ENCODE measurements around the gene CFAP58.

Gene CFAP58

GRCh38 chr10:104334561-104334960 is 19.1 kb upstream of the CFAP58 start:
- no peak for DNase-seq (ENCODE audit: low read depth in 2 of 2)

GRCh38 chr10:104334965-104335650 is 18.5 kb upstream of the CFAP58 start:
- no peak for DNase-seq (ENCODE audit: low read depth in 2 of 2)

- no peak for DNase-seq (ENCODE audit: low read depth in 2 of 2)
Observed at GRCh38 chr10:104336821-104337467, 16.7 kb upstream of the CFAP58 start.

GRCh38 chr10:104337521-104337984 is 16.1 kb upstream of the CFAP58 start:
- DNase-seq (ENCODE audit: low read depth in 2 of 2): no peak

DNA sequence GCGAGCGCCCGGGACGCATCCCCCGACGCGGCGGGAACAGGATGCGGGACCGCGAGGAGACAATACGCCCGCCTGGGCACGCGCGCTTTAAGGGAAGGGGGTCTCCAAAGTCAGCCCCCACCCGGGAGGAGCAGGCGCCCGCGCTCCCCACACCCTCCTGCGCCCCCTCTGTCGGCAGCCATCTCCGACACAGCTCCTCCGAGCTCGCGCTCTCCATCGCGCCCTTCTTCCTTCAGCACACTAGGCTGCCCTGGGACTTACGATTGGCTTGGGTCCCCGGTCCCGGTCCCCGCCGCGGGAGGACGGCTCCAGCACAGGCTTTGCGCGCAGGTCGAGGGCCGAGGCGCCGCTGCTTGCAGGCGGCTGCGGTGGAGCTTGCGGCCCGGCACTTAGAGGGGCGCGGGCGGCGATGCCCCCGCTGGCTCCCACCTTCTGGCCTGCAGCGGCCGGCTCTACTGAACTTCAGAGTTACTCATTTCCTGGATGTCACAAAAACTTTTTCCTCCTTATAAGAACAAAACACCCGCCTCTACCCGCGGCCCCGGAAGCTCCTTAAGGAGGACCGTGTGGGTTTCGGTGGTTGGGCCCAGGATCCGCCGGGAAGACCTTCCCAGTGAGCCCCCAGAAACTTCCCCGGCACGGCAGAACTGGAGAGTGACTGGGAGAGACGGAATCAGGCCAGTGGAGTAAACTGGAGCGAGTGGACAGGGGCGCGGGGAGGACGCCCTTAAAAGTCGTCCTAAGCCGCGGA is 15.5 kb upstream of the CFAP58 start, which contains the start of gene ITPRIP:
ITPRIP (minus strand) TSS at position 481 of the 751 bp plus-strand sequence. CDS start 22,414 bp downstream, outside the sequence.
- DNase-seq (ENCODE audit: low read depth in 2 of 2): peak; percentile 56 to 72

DNA sequence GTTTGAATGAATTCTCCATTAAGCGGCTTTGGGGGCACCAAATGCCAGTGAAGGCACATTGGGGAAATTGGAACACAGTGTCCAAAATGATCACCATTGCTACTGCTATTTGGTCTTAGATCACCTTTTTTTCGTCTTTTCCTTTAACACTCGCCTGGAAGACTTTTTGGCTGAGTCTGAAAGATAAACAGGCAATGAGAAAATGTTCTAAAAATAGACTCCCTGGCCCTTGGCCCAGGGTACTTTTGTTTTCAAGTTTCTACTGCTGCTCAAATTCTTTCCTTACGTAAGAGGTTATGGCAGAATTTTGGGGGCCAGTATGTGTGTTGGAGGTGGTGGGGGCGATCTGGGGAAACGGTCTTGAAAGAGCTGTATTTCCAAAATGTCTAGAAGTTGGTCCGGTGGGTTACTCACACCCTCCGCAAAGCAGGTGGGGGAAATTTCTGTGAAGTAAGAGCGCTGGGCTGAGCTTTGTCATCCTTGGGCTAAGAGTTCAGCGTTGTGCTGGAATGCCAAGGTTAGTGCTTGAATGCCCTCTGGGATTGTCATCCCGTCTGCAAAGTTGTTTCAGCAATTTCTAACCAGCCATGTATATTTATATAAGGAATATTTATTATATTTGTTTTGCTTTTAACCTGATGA is 14.0 kb upstream of the CFAP58 start:
- DNase-seq (ENCODE audit: low read depth in 2 of 2): no peak

DNA sequence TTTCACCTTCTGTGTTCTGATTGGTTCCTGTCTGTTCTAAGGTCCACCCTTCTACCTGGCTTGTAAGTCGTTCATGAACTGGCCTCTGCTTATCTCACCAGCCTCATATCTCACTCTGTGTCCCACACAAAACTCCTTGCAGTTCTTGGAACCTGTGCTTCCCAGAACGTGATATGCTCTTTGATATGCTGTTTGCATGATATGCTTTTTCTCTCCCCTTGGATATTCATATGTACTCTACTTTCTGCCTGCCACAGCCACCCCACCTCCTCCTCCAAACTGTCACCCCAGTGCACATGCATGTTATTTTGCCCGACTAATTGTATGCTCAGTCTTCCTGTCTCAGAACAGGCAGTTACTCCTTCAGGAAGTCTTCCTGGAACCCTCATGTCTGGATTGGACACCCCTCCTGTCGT is 13.5 kb upstream of the CFAP58 start:
- no peak for DNase-seq (ENCODE audit: low read depth in 2 of 2)

- no peak for DNase-seq (ENCODE audit: low read depth in 2 of 2)
Observed at GRCh38 chr10:104340641-104341040, 13.0 kb upstream of the CFAP58 start.

- no peak for DNase-seq (ENCODE audit: low read depth in 2 of 2)
Observed at GRCh38 chr10:104342941-104343411, 10.7 kb upstream of the CFAP58 start.

DNA sequence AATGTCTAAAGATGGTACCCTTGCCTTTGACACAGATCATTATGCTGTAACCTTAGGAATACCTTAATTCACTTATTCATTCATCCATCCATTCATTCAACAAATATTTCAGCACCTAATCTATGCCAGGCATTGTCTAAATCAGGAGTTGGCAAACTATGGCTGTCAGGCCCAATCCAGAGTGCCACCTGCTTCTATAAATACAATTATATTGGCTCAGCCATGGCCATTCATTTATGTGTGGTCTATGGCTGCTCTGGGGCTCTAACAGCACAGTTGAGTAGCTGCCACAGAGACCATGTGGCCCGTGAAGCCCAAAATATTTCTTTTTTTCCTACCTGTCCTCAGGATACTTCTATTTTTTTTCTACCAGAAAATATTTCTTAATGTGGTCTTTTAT is 9.4 kb upstream of the CFAP58 start:
- no peak for DNase-seq (ENCODE audit: low read depth in 2 of 2)

DNA sequence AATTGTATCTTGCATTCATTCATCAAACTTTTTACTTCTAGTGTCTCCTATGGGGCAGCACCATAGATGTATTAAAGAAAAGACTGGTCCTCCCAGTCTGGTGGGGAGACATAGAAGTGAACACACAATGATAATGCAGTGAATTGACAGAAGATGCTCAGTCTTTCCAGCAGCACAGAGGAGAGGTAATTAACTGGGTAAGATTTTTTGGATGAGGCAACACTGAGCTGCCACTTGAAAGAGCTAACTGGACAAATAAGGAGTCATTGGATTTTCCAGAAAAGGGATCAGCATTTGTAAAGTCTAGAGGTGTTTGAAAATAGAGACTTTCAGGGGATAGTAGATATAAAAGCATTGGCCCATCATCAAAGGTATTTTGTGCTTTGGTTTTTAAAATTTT is 8.1 kb upstream of the CFAP58 start:
- DNase-seq (ENCODE audit: low read depth in 2 of 2): no peak

- DNase-seq (ENCODE audit: low read depth in 2 of 2): no peak
Observed at GRCh38 chr10:104345941-104346340, 7.7 kb upstream of the CFAP58 start.

GRCh38 chr10:104347295-104348045 is 6.2 kb upstream of the CFAP58 start:
- DNase-seq (ENCODE audit: low read depth in 2 of 2): no peak

DNA sequence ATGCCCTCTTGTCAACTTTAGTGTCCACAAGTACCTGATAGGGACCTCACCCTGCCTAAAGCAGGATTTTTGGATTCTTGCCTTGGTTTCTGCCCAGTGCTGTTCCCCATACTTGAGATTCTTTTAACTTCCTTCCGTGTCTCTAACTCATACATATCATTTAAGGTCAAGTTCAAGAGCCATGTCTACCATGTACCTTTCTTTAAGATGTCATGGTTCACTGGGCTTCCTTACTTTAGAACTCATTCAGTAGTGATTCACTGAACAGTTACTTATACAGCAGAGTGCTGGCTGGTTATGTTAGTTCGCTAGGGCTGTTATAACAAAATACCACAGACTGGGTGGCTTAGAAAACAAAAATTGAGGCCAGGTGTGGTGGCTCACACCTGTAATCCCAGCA is 5.0 kb upstream of the CFAP58 start:
- DNase-seq (ENCODE audit: low read depth in 2 of 2): no peak

GRCh38 chr10:104349623-104350126 is 4.0 kb upstream of the CFAP58 start:
- no peak for DNase-seq (ENCODE audit: low read depth in 2 of 2)

- no peak for DNase-seq (ENCODE audit: low read depth in 2 of 2)
Observed at GRCh38 chr10:104350127-104350635, 3.5 kb upstream of the CFAP58 start.

DNA sequence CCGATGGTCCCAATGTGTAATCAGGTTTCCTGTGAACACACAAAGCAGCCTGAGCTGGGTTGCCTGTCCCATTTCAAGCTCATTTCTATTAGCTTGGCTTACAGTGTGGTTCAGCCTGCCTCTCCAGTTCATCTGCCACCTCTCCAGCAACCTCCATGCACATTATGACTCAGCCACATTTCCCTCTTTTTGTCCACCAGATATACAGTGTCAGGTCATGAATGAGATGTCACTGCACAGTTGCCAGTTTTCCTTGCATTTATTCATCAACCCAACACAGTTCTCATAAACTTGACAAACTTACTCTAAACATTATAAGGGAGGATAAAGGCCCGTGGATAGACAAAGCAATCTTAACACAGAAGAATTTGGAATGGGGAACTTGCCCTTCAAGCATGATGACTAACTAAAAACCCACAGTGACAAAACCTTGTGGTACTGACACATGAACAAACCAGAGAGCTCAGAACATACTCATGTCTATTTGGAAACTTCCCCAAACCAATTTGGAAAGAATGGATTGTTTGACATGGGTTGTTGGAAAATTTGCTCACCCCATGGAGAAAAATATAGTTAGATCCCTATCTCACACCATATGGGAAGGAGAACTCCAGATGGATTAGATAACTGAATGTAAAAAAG is 2.5 kb upstream of the CFAP58 start:
- DNase-seq (ENCODE audit: low read depth in 2 of 2): no peak

GRCh38 chr10:104351919-104352318 is 1.7 kb upstream of the CFAP58 start:
- no peak for DNase-seq (ENCODE audit: low read depth in 2 of 2)

DNA sequence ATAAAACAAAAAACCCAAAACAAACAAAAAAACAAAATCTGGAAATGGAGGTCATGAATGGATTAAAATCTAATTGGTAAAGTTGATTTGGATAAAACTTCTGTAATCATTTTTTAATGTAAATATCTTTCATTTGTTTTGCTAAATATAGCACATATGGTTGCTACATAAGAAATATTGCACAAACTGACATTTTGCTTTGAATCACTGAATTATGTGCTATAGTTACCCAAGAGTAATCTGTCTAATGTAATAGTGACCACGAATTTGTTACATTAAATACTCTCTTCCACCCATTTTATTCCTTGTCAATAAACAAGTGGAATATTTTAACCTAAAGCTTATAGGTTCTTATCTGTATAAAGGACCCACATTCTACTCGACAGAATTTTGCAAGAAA is 6.2 kb downstream of the CFAP58 start:
- DNase-seq (ENCODE audit: low read depth in 2 of 2): no peak

DNA sequence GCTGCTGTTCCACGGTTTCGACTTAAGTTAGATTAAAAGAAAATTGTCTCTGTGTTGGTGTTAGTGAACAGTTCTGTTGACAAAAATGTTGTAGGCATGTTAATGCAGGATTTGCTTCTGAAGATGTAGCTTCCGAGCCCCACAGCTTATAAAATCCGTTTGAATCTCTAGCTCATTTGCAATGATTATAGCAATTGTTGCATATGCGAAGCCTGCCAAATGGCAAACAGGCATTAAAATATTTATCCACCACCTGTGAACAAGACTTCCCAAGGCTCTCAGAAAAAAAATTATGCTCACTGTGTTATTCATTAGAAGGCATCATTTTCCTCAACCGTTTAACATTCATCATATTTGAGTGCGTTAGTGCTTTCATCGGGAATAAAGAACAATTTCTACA is 14.3 kb downstream of the CFAP58 start:
- DNase-seq (ENCODE audit: low read depth in 2 of 2): no peak
